ENCODE results near the gene SOD3. TPM values are rescaled to one million over a fixed set of nuclear protein-coding genes. Genes with fewer than 3 reads are reported as not detected.

Gene SOD3
- total RNA-seq, 6 experiments from 2014 or later: 13.9 to 18.5 (median 16.9) TPM

GRCh38 chr4:24770667-24771066, 24.7 kb upstream of the SOD3 start:
- no peak for DNase-seq
- peak overlapping the region; percentile 76 for H3K27ac Mint-ChIP-seq

GRCh38 chr4:24771241-24771640, 24.1 kb upstream of the SOD3 start:
- no peak for DNase-seq
- TF ChIP-seq CTCF (IDR thresholded peaks at IDR 0.05): no peak

More at GRCh38 chr4:24770667-24771066, 24.7 kb upstream of the SOD3 start:
- H3K4me1 Mint-ChIP-seq (ENCODE audit: low read depth): peaks cover 58% of the 10 kb centered on the region
- H3K36me3 Mint-ChIP-seq (ENCODE audit: low read depth): peaks cover 4% of the 10 kb centered on the region
- TF ChIP-seq CTCF (IDR thresholded peaks at IDR 0.05): no peak
- no peaks in the 10 kb centered on the region for H3K27me3 Mint-ChIP-seq (ENCODE audit: insufficient read depth)
- peak overlapping the region; percentile 4; the same call in 1 of the 2 replicates for H3K4me3 Mint-ChIP-seq
- no peaks in the 10 kb centered on the region for H3K9me3 Mint-ChIP-seq

DNA sequence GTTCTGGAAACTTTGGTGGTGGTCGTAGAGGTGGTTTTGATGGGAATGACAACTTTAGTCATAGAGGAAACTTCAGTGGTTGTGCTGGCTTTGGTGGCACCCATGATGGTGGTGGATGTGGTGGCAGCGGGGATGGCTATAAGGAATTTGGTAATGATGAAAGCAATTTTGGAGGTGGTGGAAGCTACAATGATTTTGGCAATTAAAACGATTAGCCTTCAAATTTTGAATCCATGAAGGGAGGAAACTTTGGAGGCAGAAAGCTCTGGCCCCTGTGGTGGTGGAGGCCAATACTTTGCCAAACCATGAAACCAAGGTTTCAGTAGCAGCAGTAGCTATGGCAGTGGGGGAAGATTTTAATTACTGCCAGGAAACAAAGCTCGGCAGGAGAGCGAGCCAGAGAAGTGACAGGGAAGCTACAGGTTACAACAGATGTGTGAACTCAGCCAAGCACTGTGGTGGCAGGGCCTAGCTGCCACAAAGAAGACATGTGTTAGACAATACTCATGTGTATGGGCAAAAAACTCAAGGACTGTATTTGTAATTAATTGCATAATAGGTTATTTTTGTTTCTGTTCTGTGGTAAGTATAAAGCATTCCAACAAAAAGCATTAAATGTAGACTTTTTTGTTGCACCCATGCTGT, 23.2 kb upstream of the SOD3 start:
- Mint-ChIP-seq H3K27ac (no peak overlapping the region), H3K9me3 (no peaks in the 10 kb centered on the region), H3K36me3 (ENCODE audit: low read depth) (peaks cover 7% of the 10 kb centered on the region), H3K27me3 (ENCODE audit: insufficient read depth) (peaks cover 2% of the 10 kb centered on the region; the same call in 1 of the 2 replicates), H3K4me3 (no peak overlapping the region), H3K4me1 (ENCODE audit: low read depth) (peaks cover 65% of the 10 kb centered on the region)
- TF ChIP-seq CTCF (IDR thresholded peaks at IDR 0.05): no peak
- no peak for DNase-seq

More at GRCh38 chr4:24771241-24771640, 24.1 kb upstream of the SOD3 start:
- H3K27ac Mint-ChIP-seq: no peak overlapping the region
- no peaks in the 10 kb centered on the region for H3K9me3 Mint-ChIP-seq
- H3K4me1 Mint-ChIP-seq (ENCODE audit: low read depth): peaks cover 59% of the 10 kb centered on the region
- no peak overlapping the region for H3K4me3 Mint-ChIP-seq
- H3K36me3 Mint-ChIP-seq (ENCODE audit: low read depth): peaks cover 7% of the 10 kb centered on the region
- peaks cover 2% of the 10 kb centered on the region; the same call in 1 of the 2 replicates for H3K27me3 Mint-ChIP-seq (ENCODE audit: insufficient read depth)

- DNase-seq: no peak
- peaks cover 67% of the 10 kb centered on the region for H3K4me1 Mint-ChIP-seq (ENCODE audit: low read depth)
- H3K4me3 Mint-ChIP-seq: no peak overlapping the region
- H3K9me3 Mint-ChIP-seq: no peaks in the 10 kb centered on the region
- peaks cover 7% of the 10 kb centered on the region for H3K36me3 Mint-ChIP-seq (ENCODE audit: low read depth)
- H3K27me3 Mint-ChIP-seq (ENCODE audit: insufficient read depth): peaks cover 2% of the 10 kb centered on the region; the same call in 1 of the 2 replicates
- H3K27ac Mint-ChIP-seq: no peak overlapping the region
- no peak for TF ChIP-seq CTCF (IDR thresholded peaks at IDR 0.05)
Observed at GRCh38 chr4:24772952-24773351, 22.4 kb upstream of the SOD3 start.

- Mint-ChIP-seq H3K4me1 (ENCODE audit: low read depth) (peaks cover 74% of the 10 kb centered on the region), H3K27ac (no peak overlapping the region), H3K27me3 (ENCODE audit: insufficient read depth) (peaks cover 2% of the 10 kb centered on the region; the same call in 1 of the 2 replicates), H3K4me3 (no peak overlapping the region), H3K9me3 (no peaks in the 10 kb centered on the region), H3K36me3 (ENCODE audit: low read depth) (peaks cover 7% of the 10 kb centered on the region; the same call in 1 of the 2 replicates)
- no peak for TF ChIP-seq CTCF (IDR thresholded peaks at IDR 0.05)
- no peak for DNase-seq
Observed at GRCh38 chr4:24774452-24774851, 20.9 kb upstream of the SOD3 start.

All from HFFc6 (cell line).